GDM1 (cell line): ENCODE measurements around the gene DAAM2.

Experiments used
- DNase-seq: peaks from one replicate; lab custom pipeline; 2025; lab: John Stamatoyannopoulos, UW

The DAAM2 gene

GRCh38 chr6:39848171-39848570, 56.0 kb downstream of the DAAM2 start:
- DNase-seq, result no peak

DNA sequence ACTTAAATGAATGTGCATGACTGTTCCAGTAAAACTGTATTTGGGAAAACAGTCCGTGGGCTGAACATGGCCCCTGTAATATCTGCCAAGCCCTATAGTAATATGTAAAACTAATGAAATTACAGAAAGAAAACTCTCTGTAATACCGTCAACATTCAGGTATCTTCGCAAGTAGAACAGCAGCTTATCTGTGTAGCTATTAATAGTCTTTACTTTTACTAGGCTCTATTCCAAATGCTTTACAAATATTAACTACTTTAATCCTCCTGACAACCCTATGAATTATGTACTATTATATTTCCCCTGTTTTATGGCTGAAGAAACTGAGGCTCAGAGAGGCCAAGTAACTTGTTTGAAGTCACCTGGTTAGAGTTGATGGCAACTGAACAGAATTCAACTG, 57.1 kb downstream of the DAAM2 start:
- no peak for DNase-seq

DNA sequence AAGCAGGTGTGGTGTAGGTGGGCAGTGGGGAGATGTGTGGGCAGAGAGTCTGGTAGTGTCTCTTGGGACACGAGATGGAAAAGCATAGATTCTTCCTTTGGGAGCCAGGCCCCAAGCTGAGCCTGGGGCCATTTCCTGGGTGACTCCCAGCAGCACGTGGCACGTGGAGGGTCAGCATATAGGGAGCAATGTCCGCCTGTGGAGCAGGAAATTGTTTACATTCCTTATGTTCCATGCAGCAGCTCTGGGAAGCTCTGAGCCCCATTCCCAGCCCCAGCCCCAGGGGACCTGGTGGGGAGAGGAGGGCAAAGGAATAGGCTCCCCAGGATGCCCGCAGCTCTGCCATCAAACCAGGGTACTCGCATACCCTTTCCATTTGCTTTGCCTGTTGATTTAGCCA, 57.6 kb downstream of the DAAM2 start:
- no peak for DNase-seq

GRCh38 chr6:39850736-39851297, 58.6 kb downstream of the DAAM2 start:
- no peak for DNase-seq

GRCh38 chr6:39851331-39851730, 59.2 kb downstream of the DAAM2 start:
- no peak for DNase-seq

- DNase-seq, result no peak
Measured at GRCh38 chr6:39852324-39852723, 60.1 kb downstream of the DAAM2 start.

GRCh38 chr6:39853604-39854003, 61.4 kb downstream of the DAAM2 start:
- no peak for DNase-seq

DNA sequence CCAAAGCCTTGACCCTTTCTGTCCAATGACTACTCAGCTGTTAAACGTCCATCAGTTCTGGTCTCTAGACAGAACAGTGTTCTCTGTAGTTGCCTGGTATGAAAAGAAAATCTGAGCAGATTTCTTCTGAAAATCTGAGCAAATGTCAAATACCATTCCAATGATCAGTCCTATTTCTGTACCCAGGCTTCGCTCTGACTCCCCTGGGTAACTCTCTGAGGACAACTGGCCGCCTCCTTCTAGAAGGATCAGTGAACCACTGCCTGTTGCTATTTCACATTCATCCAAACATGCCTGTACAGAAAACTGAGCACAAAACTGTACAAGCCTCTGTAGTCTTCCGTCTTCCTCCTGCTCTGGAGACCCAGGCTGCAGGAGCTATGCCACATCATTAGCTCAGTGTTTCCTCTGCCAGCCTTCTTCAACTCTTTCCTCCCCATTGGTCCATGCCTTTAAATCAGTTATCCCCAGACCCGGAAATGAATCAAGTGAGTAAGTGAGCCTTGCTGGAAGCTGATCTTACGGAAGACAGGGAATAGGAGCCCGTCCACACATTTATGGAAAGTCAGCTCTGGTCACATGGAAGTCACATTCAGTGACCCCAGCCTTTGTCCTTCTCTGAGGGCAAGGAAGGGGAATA, 63.3 kb downstream of the DAAM2 start:
- no peak for DNase-seq

- no peak for DNase-seq
Measured at GRCh38 chr6:39859025-39859424, 66.8 kb downstream of the DAAM2 start.

DNA sequence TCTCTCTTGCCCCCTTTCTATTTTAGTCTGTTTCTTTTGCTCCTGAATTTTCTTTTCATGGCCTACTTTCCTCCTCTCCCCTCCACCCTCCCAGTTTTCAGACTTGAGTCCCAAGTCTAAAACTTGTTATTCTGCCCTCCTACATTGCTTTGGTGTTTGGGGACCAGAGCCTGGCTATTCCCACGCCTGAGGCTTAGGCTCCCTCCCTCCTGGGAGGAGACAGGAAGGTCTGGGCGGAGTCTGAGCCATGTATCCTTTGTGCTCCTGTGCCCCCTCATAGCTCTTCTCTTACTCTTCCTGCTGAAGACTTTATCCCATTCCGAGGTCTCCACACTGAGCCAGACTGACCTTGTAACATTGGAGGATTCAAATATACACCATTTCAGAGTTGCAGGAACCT, 69.5 kb downstream of the DAAM2 start:
- DNase-seq, result no peak

- DNase-seq, result no peak
Measured at GRCh38 chr6:39865011-39865888, 73.1 kb downstream of the DAAM2 start.

GRCh38 chr6:39867592-39867991, 75.4 kb downstream of the DAAM2 start:
- DNase-seq, result no peak

- no peak for DNase-seq
Measured at GRCh38 chr6:39870950-39871349, 78.8 kb downstream of the DAAM2 start.

- no peak for DNase-seq
Measured at GRCh38 chr6:39873439-39873838, 81.3 kb downstream of the DAAM2 start.

DNA sequence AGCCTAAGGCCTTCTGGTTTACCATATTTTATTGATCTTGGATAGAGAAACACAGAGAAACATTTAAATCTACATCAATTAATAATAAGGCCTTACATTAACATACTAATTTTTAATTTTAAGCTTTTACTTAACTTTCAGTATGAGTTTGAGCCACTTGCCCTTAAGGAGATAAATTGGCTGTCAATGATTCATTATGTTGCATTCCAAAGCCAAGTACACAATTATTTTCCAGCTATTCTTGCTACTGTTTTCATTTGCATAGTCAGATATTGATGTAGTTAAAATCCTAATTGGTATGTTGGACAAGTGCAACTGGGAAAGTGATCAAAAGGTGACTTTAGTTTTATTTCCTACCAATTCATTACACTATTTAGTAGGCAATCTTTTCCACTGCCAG, 83.9 kb downstream of the DAAM2 start:
- no peak for DNase-seq

DNA sequence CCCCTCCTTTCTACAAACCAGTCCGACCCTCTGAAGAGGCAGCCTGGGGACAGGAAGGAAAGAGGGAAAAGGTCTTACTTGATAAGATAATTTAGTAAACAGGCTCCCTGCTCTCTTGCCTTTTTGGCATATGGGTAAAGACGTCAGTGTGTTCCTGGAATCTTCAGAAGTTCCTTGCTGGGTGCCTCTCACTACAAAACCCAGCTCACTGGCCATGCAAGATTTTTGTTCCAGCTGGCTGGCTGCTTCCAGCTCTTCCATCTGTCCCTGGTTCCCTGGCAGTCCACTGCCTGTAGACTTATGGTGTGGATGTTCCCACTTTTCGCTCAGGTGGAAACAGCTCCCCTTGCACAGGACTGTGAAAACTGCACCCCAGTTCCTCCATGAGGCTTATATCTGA, 84.7 kb downstream of the DAAM2 start:
- no peak for DNase-seq

DNA sequence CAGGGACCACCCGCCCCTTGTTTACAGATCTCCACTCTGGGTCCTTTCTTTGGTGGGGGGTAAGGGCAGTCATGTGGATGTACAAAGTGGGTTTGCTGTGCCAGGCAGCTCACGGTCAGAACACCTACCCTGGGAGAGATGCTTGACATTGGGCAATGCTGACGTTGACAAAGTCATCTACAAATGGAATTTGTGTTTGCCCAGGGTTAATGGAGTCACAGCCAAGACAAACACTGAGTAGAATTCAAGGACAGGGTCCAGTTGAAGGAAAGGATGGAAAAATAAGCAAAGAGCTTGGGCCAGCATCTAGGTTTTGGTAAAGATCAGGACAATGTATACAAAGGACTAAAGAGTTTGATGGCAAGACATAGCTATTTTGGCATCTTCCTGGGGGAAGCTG, 87.4 kb downstream of the DAAM2 start:
- no peak for DNase-seq

GRCh38 chr6:39880594-39880993, 88.4 kb downstream of the DAAM2 start:
- DNase-seq, result no peak

- no peak for DNase-seq
Measured at GRCh38 chr6:39881851-39882530, 89.8 kb downstream of the DAAM2 start.

GRCh38 chr6:39882531-39882899, 90.3 kb downstream of the DAAM2 start:
- DNase-seq, result no peak

- DNase-seq, result no peak
Measured at GRCh38 chr6:39884696-39885095, 92.5 kb downstream of the DAAM2 start.

DNA sequence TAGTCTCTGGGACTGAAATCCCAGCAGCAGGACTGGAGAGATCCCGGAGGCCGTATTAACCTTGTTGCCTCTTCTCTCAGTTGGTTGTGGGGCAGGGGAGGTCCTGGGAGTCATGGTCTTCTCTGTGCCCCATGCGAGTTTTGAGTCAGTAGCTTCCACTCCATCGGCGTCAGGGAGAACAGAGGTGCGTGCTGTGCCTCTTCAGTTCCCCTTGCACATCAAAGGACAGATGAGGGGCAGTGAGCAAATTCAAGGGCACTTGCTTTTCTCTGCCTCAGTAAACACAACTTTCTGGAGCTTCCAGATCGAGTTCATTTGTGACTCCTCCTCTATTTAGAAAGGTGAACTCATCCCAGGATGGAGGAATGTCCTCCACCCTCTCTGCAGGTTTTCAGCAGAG, 93.5 kb downstream of the DAAM2 start:
- DNase-seq, result no peak

DNA sequence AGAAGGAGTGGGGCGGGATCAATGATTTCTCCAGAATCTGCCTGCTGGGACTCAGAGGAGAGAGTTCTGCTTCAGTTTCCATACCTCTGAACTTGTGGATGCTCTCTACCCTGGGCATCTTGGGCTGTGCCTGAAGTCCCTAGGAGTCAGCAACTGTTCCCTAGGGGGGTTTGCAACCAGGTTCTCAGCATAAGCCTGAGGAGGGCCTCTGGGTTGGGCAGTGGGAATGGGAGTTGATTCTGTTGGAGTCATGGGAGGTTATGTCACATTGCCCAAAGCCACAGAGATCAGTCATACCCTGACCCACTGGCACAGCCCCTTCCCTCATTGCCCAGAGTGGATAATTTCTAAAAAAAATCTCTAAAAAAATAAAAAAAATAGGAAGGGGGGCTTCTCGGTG, 94.7 kb downstream of the DAAM2 start:
- DNase-seq, result no peak
